Daoy (cell line): ENCODE results near the gene KIAA1614. TPM values are rescaled to one million over a fixed set of nuclear protein-coding genes. Genes with fewer than 3 reads are reported as not detected.

Source experiments
- DNase-seq: peaks from one replicate; pipeline ENCODE4 v3.0.0-alpha.2; 2015; ENCODE audit warnings: low read depth
- total RNA-seq: library from RNA; depleted of rRNA; stranded (reverse); fragments of >200 nt; shearing (Covaris generic); gene quantifications from 2 replicates; pipeline ENCODE4 v1.2.3, GENCODE V29; 2014

The KIAA1614 gene
- total RNA-seq, 1 experiment from 2014 or later: 0.57 TPM

DNA sequence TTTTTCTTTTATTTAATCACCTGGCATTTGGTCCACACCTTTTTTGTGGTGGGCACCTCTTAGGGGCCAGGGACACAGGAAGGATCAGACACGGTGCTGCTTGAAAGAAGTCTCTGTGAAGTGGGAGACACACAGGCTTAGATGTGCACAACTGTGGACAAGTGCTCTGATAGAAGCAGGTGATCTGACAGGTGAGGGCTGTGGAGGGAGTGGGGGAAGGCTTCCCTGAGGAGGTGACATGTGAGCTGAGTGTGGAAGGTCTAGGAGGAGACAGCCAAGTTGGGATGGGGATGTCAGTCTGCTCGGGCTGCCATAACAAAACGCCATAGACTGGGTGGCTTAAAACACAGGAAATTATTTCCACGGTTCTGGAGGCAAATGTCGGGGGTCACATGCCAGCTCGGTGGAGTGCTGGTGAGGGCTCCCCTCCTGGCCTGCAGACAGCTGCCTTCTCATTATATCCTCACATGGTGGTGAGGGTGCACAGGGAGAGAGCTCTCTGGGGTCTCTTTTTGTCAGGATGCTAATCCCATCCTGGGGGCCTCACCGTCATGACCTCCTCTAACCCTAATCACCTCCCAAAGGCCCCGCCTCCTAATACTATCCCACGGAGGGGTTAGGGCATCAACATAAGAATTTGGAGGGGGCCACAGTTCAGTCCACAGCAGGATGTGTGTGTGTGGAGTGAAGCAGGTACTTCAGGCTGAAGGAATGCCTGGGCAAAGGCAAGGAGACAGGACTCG is 5.2 kb upstream of the KIAA1614 start:
- no peak for DNase-seq

DNA sequence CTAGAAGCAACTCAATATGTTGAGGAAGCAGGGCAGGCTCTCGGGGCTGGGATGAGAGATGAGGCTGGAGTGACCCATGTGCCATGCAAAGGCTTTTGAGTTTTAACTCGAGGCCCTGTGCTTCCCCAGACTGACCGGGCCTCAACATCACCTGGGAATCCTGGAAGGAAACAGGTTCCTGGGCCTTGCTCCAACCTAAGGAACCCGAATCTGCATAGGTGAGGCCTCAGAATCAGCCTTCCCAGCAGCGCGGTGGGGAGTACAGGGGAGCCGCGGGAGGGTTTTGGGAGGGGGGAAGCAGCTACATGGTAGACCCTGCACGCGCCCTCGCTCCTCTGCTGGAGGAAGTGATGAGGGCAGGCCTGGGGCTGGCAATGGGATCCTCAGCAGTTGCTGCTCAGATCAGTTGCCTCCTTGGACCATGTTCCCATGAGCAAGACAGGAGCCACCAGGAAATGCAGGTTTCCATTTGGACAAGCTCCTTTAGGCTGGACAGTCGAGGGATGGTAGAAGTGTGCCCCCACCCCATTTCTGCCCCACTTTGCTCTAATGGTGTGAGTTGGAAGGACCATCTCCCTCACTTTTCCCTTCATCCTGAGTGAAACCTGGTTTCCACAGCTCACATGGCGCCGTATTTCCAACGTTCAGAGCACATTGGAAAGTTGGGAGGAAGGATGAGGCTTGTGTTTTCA is 4.5 kb upstream of the KIAA1614 start:
- DNase-seq: no peak

GRCh38 chr1:180909005-180909414 is 3.7 kb upstream of the KIAA1614 start:
- no peak for DNase-seq

DNA sequence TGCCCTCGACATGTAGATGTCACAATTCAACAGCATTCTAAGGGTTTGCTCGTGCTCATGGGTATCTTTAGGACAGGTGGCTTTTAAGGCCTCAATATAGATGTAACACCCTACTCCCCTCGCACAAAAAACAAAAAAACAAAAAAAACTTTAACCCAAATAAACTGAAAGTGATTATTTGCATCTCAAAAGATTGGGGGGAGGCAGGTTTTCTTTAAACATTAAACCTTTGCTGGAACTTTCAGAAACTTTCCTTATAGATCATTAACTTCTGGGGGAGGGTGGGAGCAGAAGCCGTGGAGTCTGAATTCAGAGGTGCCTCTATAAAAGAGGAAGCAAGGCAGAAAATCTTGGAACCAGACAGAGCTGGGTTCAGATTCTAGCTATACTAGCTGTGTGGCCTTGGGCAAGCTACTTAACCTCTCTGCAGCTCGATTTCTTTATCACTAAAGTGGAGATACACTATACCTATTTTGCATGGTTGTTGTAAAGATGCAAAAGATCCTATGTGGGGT is 3.2 kb upstream of the KIAA1614 start:
- no peak for DNase-seq

GRCh38 chr1:180911640-180912191 is 981 bp upstream of the KIAA1614 start:
- no peak for DNase-seq

DNA sequence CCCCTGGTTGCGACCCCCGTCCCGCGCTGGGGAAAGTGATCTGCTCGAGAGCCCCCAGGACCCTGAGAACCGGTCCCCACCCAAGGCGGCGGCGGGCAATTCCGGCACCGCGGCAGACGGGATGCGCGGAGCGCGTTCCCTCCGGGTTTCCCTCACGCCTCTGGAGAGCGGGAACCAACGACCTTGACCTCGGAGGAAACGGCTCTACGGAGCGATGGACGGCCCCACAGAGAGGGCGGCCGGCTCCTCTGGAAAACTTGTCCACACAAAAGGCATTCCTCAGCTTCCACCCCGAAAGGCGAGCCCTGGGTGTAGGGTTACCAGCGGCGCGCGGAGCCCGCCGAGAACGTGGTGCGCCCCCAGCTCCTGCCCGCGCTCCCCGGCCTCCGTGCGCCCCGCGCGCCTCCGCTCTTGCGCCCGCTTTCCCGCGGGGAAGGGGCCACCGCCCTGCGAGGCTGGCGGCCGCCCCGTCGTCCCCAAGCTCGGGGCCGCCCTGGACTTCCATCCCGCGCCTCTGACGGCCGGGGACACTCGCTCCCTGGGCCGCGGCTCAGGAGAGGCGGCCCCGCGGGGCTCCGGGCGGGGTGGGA is 391 bp upstream of the KIAA1614 start:
- peak; percentile 46 for DNase-seq

DNA sequence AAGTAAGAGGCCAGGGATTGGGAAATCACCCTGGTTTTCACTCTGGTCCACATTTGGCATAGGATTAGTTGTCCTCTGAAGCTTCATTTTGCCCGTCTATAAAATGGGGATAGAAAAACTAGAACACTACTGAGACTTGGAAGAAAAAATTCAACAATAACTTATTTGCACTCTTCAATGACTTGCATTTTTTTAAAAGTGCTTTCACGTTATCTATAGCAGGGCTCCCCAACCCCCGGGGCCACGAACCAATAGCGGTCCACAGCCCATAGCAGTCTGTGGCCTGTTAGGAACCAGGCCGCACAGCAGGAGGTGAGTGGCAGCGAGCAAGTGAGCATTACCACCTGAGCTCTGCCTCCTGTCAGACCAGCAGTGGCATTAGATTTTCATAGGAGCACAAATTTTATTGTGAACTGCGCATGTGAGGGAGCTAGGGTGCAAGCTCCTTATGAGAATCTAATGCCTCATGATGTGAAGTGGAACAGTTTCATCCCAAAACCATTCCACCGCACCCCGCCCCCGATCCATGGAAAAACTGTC is 2.8 kb downstream of the KIAA1614 start:
- no peak for DNase-seq

DNA sequence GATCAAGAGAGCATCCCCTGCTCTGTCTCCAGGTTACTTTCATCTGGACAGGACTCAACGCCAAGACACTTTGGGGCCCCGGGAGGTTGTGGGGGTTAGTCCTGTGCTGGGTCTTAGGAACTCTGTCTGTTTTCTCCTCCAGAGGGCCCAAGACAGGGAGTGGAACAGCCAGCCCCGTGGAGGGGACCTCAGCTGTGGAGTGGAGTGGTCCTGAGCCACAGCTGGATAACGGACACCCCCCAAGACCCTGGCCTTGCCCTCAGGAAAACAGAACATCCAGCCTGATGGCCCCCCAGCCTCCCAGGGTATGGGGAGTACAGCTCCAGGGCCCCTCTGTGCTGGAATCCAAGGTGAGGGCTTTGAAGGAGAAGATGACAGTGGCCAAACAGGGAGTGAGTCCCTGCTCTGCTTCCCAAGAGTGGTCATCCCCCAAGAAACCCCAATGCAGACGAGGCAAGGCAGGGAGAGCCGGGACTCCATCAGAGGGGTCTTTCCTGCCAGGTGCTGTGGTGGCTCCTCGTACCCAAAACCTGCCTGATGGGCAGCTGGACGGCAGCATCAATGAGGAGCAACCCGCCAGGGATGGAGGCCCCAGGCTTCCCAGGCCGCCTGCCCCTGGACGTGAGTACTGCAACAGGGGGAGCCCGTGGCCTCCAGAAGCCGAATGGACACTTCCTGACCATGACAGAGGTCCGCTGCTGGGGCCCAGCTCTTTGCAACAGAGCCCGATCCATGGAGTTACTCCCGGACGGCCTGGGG is 3.5 kb downstream of the KIAA1614 start:
- DNase-seq: no peak

- no peak for DNase-seq
Measured at GRCh38 chr1:180916771-180917170, 4.1 kb downstream of the KIAA1614 start.

- no peak for DNase-seq
Measured at GRCh38 chr1:180917306-180918065, 4.8 kb downstream of the KIAA1614 start.

DNA sequence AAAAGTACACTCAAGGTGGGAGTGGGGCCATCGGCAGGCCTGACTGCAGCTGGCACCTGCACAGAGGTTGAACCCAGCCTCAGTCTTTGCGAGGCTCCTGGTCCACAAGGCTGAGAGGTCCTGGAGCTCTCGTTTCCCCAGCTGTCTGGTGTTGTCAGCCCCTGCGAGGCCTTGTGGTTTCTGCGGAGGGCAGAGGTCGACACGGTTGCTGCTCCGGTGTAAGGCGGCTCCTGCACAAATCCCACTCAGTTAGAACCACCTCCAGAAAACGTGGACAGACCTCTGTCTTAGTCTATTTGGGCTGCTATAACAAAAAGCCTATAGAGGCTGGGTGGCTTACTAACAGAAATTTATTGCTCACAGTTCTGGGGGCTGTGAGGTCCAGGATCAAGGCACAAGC is 5.8 kb downstream of the KIAA1614 start:
- no peak for DNase-seq

GRCh38 chr1:180919183-180919700 is 6.5 kb downstream of the KIAA1614 start:
- DNase-seq: no peak

DNA sequence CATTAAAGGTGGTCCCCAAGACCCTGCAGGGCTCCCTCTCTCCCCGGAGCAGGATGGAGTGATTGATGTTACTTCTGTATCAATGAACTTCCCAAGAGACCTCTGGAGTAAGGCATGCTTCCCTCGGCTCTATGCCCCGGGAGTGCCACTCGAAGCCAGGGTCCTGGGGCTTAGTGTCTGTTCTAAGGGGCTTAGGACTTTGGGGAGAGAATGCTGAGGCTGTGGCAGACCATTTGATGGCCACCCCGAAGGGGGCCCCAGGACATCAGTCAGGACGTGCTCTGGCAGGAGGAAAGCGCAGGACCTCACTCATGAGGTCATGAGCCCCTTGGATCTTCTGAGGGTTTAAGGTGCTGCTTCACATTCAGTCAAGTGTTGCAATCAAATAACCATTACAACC is 7.5 kb downstream of the KIAA1614 start:
- no peak for DNase-seq

GRCh38 chr1:180920702-180921101 is 8.0 kb downstream of the KIAA1614 start:
- no peak for DNase-seq

DNA sequence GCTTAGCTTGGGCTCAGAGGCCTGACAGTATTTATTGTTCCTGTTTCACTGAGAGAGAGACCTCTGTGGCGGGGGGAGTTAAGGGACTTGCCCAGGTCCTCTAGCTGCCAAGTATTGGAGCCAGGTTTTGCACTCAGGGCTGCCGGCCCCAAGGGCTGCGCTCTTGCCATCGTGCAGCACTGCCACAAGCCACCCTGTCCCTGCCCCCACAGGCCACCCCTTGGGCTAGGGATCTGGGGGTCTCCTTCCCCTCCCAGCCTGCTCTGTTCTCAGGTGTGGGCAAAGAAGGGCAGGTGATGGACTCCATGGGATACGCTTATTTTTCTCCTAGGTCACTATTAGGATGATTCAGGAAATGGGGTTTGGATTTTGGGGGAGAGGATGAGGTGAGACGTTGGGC is 8.7 kb downstream of the KIAA1614 start:
- DNase-seq: no peak

DNA sequence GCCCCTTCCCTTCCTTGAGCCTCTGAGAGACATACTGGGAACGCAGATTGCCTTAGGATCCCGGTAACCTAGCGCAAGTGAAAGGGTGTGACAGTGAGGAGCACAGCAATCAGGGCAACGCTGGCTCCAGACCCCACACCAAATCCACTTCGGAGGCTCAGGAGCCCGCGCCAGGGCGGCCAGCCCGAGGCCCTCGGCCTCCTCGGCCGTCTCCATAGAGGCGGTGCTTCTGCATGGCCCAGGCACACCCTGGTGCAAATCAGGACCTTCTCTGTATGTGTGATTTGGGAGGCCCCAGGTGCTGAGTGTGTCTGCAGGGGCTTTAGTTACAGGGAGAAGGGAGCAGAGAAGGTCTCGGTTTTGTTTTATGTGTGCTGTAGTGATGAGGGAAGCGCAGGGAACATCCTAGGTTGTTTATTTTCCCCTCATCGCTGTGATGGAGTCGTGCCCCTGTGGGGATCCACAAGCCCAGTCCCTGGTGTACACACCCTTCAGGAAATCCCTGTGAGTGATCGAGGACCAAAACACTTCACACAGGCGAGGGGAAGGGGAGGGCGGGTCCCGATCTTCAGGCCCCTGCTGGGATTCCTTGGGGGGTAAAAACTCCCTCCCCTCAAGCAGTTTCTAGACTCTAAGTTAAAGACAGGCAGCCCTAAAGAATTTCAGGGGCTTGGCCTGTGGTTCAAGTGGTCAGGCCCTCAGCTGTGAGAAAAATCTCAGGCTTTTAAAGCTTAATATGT is 9.4 kb downstream of the KIAA1614 start:
- DNase-seq: no peak

GRCh38 chr1:180922631-180923015 is 9.9 kb downstream of the KIAA1614 start:
- no peak for DNase-seq

DNA sequence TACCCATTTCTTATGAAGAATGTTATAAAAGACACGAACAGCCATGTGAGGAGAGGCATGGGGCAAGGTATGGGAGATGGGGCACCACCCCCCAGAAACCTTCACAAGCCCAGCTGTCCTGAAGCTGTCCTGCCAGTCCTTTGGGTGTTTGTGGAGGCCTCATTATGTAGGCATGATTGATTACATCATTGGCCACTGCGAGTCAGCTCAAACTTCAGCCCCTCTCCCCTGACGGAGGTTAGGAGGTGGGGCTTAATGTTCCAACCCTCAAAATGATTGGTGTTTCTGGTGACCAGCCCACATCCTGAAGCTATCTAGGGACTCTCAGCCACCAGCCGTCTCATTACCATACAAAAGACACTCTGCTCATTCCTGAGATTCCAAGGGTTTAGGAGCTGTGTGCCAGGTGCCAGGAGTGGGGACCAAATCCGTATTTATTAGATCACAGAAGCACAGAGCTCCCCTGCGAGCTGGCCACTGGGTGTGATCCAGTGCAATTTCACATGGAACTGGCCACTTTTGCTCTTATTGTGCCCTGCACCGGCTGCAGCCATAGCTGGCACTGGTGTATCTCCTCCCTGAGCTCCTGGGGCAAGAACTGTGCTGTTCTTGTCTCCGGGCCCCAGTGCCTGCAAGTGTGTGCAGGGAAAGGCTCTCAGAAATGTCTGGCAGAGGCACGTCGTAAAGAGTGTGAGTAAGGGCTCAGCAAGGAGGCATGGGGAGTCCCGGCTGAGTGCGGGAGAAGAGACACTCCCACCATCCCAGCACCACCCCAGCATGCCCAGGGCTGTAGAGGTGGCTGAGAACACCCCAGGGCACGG is 10.5 kb downstream of the KIAA1614 start:
- DNase-seq: peak; percentile 45

- DNase-seq: no peak
Measured at GRCh38 chr1:180923887-180924286, 11.2 kb downstream of the KIAA1614 start.
